HFF-Myc (cell line): ENCODE measurements around the gene ASXL2.

Experiments used
- DNase-seq: peaks from one replicate; pipeline ENCODE4 v3.0.0-alpha.2; 2011; ENCODE audit warnings: low read depth; ENCODE audit errors: extremely low read depth
- H3K4me3 ChIP-seq: replicated peaks from 2 replicates; pipeline ENCODE4 v1.5.1; 2011; ENCODE audit warnings: low read depth, mild to moderate bottlenecking, control low read depth, low read length
- TF ChIP-seq, protein P1 (sequence below): IDR thresholded peaks from 2 replicates; pipeline ENCODE4 v1.5.1; 2012; ENCODE audit warnings: mild to moderate bottlenecking, low read depth, low read length, control low read depth; ENCODE audit errors: missing control alignments

Gene ASXL2

DNA sequence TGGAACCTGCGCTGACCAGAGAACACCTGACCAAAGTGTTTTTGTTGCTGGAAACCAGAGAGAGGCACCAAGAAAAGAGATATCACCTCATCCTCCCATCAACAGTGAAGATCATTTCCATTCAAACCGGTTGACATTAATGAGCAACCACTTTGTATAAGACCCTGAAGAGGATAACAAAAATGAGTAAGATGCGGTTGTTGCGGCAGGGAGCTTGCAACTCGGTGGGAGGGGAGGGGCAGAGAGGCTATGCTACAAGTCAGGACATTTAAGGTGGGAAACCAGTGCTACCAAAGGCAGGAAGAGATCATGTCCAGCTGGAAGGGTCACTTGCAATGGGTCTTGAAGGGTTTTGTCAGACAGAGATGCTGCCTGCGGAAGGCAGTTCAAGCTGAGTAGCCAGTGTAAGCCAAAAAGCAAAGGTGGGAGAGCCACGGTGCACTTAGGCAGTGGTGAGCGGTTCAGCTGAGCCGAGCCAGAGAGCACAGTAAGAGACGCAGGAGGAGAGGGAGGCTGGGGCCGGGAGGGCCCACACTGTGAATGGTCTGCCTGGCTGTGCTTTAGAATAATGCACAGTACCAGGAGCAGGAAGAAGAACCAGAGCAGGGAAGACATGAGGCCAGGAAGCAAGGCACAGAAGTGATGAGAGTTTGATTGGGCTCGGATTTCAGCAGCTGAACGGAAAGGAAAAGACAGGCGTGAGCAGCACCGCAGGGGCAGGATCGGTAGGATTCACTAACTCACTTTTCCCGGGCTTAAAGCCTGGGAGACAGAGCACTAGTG is 180.5 kb downstream of the ASXL2 start:
- no peak for DNase-seq
- no peak overlapping the region for H3K4me3 ChIP-seq
- TF ChIP-seq, protein P1, sequence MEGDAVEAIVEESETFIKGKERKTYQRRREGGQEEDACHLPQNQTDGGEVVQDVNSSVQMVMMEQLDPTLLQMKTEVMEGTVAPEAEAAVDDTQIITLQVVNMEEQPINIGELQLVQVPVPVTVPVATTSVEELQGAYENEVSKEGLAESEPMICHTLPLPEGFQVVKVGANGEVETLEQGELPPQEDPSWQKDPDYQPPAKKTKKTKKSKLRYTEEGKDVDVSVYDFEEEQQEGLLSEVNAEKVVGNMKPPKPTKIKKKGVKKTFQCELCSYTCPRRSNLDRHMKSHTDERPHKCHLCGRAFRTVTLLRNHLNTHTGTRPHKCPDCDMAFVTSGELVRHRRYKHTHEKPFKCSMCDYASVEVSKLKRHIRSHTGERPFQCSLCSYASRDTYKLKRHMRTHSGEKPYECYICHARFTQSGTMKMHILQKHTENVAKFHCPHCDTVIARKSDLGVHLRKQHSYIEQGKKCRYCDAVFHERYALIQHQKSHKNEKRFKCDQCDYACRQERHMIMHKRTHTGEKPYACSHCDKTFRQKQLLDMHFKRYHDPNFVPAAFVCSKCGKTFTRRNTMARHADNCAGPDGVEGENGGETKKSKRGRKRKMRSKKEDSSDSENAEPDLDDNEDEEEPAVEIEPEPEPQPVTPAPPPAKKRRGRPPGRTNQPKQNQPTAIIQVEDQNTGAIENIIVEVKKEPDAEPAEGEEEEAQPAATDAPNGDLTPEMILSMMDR, result no peak

DNA sequence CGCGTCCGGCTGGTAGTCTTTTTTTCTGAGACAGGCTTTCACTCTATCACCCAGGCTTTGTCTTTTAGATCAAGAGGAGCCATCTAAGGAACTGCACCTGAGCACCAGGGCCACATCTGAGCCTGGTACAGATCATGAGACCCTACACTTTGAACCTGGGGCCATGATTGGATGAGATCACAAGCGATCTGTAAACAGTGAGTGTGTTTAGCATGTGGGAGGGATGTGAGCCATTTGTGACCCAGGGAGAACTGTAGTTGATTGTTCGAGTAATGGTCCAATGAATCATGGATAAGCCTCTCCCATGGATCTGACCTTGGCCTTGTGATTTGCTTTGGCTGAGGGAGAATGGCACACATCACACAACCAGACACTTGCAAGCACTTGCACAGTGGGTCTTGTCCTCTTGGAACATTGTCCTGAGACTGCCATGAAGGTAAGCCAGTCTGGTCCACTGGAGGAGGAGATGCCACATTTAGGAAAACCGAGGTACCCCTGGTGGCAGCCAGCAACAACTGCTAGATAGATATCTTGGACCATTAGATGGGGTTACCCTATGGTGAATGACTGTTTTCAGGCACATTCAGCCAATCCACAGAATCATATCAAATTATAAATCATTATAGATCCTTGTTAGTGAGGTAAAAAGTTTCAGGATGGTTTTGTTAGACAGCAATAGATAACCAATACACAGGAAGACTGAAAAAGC is 185.4 kb downstream of the ASXL2 start:
- no peak for DNase-seq
- no peak overlapping the region for H3K4me3 ChIP-seq
- TF ChIP-seq, protein P1, result no peak

DNA sequence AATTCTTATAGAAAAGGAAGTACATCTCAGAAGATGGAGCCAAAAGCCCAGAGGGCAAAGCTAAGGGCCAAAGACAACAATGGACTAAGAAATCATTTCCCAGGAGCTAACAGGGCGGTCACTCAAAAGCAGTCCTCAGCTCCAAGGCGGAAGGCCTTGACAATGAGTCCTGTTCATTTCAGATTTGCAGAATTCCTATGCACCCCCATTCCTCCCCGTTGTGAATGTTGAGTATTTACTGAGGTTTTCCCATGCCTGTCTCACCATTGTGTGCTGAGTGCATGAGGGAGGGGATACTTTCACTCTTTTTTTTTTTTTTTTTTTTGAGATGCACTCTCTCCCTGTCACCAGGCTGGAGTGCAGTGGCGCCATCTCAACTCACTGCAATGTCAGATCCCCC is 186.1 kb downstream of the ASXL2 start:
- H3K4me3 ChIP-seq, result no peak overlapping the region
- no peak for DNase-seq
- TF ChIP-seq, protein P1, result no peak

DNA sequence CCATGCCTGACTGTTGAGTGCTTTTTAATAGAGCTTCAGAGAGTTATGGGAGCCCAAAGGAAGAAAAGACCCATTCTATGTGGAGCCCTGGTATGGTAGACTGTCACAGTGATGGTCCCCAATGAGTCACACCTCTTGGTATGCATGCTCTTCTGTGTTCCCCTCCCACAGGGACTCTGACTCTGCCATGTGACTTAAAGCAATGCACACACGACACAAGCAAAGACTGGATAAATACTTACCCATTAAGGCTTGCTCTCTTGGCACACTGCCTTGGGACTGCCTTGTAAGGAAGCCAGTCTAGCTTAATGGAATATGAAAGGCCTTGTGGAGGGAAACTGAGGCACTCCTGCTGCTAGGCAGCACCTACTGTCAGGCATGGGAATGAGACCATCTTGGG is 188.2 kb downstream of the ASXL2 start:
- no peak overlapping the region for H3K4me3 ChIP-seq
- TF ChIP-seq, protein P1, result no peak
- DNase-seq, result no peak

DNA sequence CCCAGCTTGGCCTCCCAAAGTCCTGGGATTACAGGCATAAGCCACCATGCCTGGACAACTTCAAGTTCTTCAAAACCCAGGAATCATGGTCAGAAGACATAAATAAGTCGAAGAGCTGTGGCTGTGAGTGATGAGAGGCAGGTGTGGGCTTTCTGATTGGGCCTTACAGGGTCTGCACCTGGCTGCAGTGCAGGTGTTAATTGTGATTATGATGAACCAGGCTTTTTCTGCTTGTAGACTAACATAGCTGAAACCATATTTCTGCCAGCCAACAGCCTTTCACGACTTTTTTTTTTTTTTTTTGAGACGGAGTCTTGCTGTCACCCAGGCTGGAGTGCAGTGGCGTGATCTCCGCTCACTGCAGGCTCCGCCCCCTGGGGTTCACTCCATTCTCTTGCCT is 190.1 kb downstream of the ASXL2 start:
- no peak overlapping the region for H3K4me3 ChIP-seq
- DNase-seq, result no peak
- TF ChIP-seq, protein P1, result no peak

DNA sequence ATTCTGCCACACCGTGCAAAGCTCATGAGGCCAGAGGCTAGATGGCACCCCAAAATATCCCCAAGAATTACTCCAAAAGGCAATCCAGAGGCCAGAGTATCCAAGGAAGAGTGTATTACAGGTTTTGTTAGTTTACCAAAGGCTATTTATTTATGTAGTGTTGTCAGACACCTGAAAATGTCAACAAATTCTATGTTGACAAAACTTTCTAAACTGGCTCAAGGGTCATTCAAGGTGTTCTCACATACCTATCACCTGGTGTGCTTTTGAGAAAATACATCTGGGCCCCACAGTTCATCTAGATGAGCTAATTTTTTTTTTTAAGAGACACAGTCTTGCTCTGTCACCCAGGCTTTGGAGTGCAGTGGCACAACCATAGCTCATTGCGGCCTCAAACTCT is 192.5 kb downstream of the ASXL2 start:
- TF ChIP-seq, protein P1, result no peak
- no peak for DNase-seq
- H3K4me3 ChIP-seq, result no peak overlapping the region
